PC-3 (cell line): ENCODE results near the gene SAP30L.

Experiments used
- CTCF ChIP-seq: fragments of 300-600 bp; sonication (generic); conservative IDR thresholded peaks from 2 replicates; pipeline ENCODE4 v1.5.1; 2017; ENCODE audit warnings: antibody characterized with exemption, low read depth, mild to moderate bottlenecking, low read length
- EZH2 ChIP-seq: fragments of 300-600 bp; sonication (generic); IDR thresholded peaks from one replicate; pipeline ENCODE4 v1.6.1; 2017; ENCODE audit warnings: antibody characterized with exemption, mild to moderate bottlenecking, low read length; ENCODE audit not compliant: unreplicated experiment
- EZH2phosphoT487 ChIP-seq: fragments of 300-600 bp; sonication (generic); IDR thresholded peaks from 2 replicates; pipeline ENCODE4 v1.6.1; 2018; ENCODE audit warnings: mild to moderate bottlenecking, antibody characterized with exemption, low read length, borderline replicate concordance

- TF ChIP-seq CTCF (no peak), EZH2phosphoT487 (no peak), EZH2 (no peak)
These were observed 4.0 kb downstream of the SAP30L start for GRCh38 chr5:154449786-154450185.
